A673 (cell line): ENCODE results near the gene EXOC4. TPM values are rescaled to one million over a fixed set of nuclear protein-coding genes. Genes with fewer than 3 reads are reported as not detected.

Experiments
- BruUV-seq: library from RNA; stranded (reverse); fragments of 400-500 nt; replicated peaks from 2 replicates; lab custom pipeline; 2021; lab: Mats Ljungman, UMichigan
- CTCF ChIA-PET: fragments of 300-600 bp; sonication (Branson Sonifier 250); formaldehyde crosslinking; loops from one replicate; lab custom pipeline; 2022; ENCODE audit warnings: antibody characterized with exemption; lab: Charles Lee
- POLR2A ChIA-PET: fragments of 300-600 bp; sonication (Branson Sonifier 250); formaldehyde crosslinking; loops from one replicate; lab custom pipeline; 2022; ENCODE audit warnings: antibody characterized with exemption; ENCODE audit not compliant: low non-redundant PET; lab: Charles Lee
- DNase-seq: peaks from one replicate; pipeline ENCODE4 v3.0.0-alpha.2; 2015; ENCODE audit warnings: low spot score
- H3K27ac ChIP-seq: fragments of 200-600 bp; sonication (generic); 2 replicates; pipeline ENCODE4 v1.5.1; 2016; ENCODE audit warnings: mixed run types, low read depth, mild to moderate bottlenecking, mixed read lengths, antibody characterized with exemption, low read length; ENCODE audit not compliant: poor library complexity, severe bottlenecking
- H3K27me3 ChIP-seq: fragments of 200-600 bp; sonication (generic); replicated peaks from 2 replicates; pipeline ENCODE4 v1.6.1; 2017; ENCODE audit warnings: mixed run types, low read depth, mild to moderate bottlenecking, mixed read lengths, antibody characterized with exemption, low read length; ENCODE audit not compliant: insufficient read depth, poor library complexity
- H3K36me3 ChIP-seq: fragments of 200-600 bp; sonication (generic); 2 replicates; pipeline ENCODE4 v1.6.1; 2016; ENCODE audit warnings: mixed run types, mild to moderate bottlenecking, mixed read lengths, antibody characterized with exemption, low read length; ENCODE audit not compliant: insufficient read depth, poor library complexity, severe bottlenecking
- H3K4me1 ChIP-seq: fragments of 200-600 bp; sonication (generic); 2 replicates; pipeline ENCODE4 v1.6.1; 2017; ENCODE audit warnings: mixed run types, mild to moderate bottlenecking, mixed read lengths, antibody characterized with exemption, low read length; ENCODE audit not compliant: insufficient read depth, poor library complexity, severe bottlenecking
- H3K4me3 ChIP-seq: fragments of 200-600 bp; sonication (generic); 2 replicates; pipeline ENCODE4 v1.5.1; 2016; ENCODE audit warnings: low read depth, mixed run types, mild to moderate bottlenecking, mixed read lengths, low read length; ENCODE audit not compliant: poor library complexity, severe bottlenecking
- H3K9me3 ChIP-seq: fragments of 200-600 bp; sonication (generic); 2 replicates; pipeline ENCODE4 v1.6.1; 2016; ENCODE audit warnings: mixed run types, low read depth, mild to moderate bottlenecking, mixed read lengths, antibody characterized with exemption, low read length; ENCODE audit not compliant: poor library complexity, severe bottlenecking
- EZH2 ChIP-seq: fragments of 200-600 bp; sonication (generic); IDR thresholded peaks from 2 replicates; pipeline ENCODE4 v1.6.1; 2017; ENCODE audit warnings: borderline replicate concordance, low read depth, mild to moderate bottlenecking, mixed read lengths, antibody characterized with exemption, low read length; ENCODE audit not compliant: poor library complexity, severe bottlenecking
- intact Hi-C: fragments of 100-400 bp; cut with micrococcal nuclease; formaldehyde crosslinking; loops from one replicate; pipeline ENCODE4 v1.10.0; 2022; ENCODE audit not compliant: unreplicated experiment
- total RNA-seq: library from RNA; stranded (reverse); gene quantifications from 2 replicates; pipeline ENCODE4 v1.2.3, GENCODE V29; 2021
- TF ChIP-seq, protein P1 (sequence below): fragments of 300-800, 200-600 bp; sonication (generic); conservative IDR thresholded peaks from 2 replicates; pipeline ENCODE4 v1.5.1; 2017; ENCODE audit warnings: low read depth, mild to moderate bottlenecking, antibody characterized with exemption, low read length, moderate library complexity, mixed read lengths

Gene EXOC4
- total RNA-seq, 1 experiment from 2014 or later, result 66.1 TPM

DNA sequence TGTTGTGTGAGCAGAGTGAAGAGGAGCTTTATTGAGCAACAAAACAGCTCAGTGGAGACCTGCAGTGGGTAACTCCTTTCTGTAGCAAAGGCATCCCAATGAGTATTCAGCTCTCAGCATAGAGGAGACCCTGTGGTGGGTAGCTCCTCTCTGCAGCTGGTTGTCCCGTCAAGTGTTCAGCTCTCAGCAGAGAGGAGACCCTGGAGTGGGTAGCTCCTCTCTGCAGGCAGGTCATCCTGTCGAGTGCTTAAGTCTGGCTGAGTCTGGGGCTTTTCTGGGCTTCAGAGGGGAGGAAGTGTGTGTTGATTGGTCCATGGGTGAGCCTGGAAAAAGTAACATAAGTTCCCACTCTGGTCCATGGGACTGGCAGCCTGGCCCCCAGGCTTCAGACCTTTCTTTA, 702.3 kb downstream of the EXOC4 start:
- no peak overlapping the region for H3K27ac ChIP-seq
- CTCF ChIA-PET, result no interaction called here
- intact Hi-C loops, result no loop called here
- peaks cover 8% of the 10 kb centered on the region for H3K9me3 ChIP-seq
- POLR2A ChIA-PET, result no interaction called here
- DNase-seq, result no peak
- H3K4me3 ChIP-seq, result no peak overlapping the region
- TF ChIP-seq, protein P1, sequence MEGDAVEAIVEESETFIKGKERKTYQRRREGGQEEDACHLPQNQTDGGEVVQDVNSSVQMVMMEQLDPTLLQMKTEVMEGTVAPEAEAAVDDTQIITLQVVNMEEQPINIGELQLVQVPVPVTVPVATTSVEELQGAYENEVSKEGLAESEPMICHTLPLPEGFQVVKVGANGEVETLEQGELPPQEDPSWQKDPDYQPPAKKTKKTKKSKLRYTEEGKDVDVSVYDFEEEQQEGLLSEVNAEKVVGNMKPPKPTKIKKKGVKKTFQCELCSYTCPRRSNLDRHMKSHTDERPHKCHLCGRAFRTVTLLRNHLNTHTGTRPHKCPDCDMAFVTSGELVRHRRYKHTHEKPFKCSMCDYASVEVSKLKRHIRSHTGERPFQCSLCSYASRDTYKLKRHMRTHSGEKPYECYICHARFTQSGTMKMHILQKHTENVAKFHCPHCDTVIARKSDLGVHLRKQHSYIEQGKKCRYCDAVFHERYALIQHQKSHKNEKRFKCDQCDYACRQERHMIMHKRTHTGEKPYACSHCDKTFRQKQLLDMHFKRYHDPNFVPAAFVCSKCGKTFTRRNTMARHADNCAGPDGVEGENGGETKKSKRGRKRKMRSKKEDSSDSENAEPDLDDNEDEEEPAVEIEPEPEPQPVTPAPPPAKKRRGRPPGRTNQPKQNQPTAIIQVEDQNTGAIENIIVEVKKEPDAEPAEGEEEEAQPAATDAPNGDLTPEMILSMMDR, result no peak
- no peak for TF ChIP-seq EZH2
- BruUV-seq, result no TSS peak
- H3K27me3 ChIP-seq, result no peaks in the 10 kb centered on the region
- H3K4me1 ChIP-seq, result peaks cover 15% of the 10 kb centered on the region
- no peaks in the 10 kb centered on the region for H3K36me3 ChIP-seq

DNA sequence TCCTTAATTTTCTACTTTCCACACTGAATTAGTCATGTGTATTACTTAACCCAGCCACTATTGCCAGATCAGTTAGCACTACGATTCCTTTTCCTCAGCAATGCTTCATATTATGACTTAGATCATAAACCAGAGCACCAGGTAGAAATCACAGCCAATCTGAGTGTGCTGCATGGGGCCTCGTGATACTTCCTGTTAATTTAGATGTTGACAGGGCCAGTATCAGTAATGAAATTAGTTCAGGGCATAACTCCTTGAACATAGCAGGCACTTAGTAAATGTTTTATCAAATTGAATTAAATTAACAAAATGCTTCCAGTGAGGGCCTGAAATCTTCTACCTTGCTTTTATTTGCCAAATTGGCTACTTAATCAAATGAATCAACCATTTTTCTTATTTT, 705.0 kb downstream of the EXOC4 start:
- no peak overlapping the region for H3K27ac ChIP-seq
- DNase-seq, result no peak
- H3K27me3 ChIP-seq, result no peaks in the 10 kb centered on the region
- POLR2A ChIA-PET, result no interaction called here
- no TSS peak for BruUV-seq
- no peak overlapping the region for H3K4me3 ChIP-seq
- intact Hi-C loops, result no loop called here
- H3K9me3 ChIP-seq, result peaks cover 8% of the 10 kb centered on the region
- peaks cover 15% of the 10 kb centered on the region for H3K4me1 ChIP-seq
- CTCF ChIA-PET, result no interaction called here
- H3K36me3 ChIP-seq, result no peaks in the 10 kb centered on the region
- no peak for TF ChIP-seq EZH2
- TF ChIP-seq, protein P1, result no peak

DNA sequence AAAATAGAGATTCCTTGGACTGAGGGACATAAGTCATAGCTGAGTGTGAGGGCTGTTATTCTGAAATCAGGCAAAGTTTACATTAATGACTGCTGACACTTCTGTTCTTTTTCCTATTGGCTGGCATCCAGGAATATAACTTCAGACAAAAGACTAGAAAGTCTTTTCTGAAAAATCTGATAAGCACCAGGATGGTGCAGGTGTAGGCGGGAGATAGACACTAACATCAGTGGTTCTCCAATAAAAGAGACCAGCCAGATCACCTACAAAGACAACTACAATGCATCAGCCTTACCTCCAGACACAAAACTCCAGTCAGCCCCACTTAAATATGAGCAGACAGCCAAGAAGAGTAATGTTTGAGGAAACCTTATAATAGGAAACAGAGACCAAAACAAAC, 705.9 kb downstream of the EXOC4 start:
- BruUV-seq, result no TSS peak
- no peak overlapping the region for H3K27ac ChIP-seq
- ChIA-PET CTCF (no interaction called here), POLR2A (no interaction called here)
- H3K27me3 ChIP-seq, result no peaks in the 10 kb centered on the region
- no peak for DNase-seq
- intact Hi-C loops, result no loop called here
- peaks cover 15% of the 10 kb centered on the region for H3K4me1 ChIP-seq
- TF ChIP-seq EZH2, result no peak
- TF ChIP-seq, protein P1, result no peak
- H3K9me3 ChIP-seq, result peaks cover 8% of the 10 kb centered on the region
- H3K36me3 ChIP-seq, result no peaks in the 10 kb centered on the region
- no peak overlapping the region for H3K4me3 ChIP-seq
